ENCODE measurements around the gene SLC6A18. TPM values are rescaled to one million over a fixed set of nuclear protein-coding genes. Genes with fewer than 3 reads are reported as not detected.

Gene SLC6A18
- total and polyA plus RNA-seq, 9 of the 15 experiments (the other 6 are each of a cell fraction or from before 2014, with no cell fraction given): not detected

- H3K27me3 ChIP-seq (ENCODE audit: control insufficient read depth in 2 of 2, insufficient read depth in 2 of 2, low read length in 2 of 2): no peaks in the 10 kb centered on the region; a peak in 1 of 5 replicates
- H3K4me3 ChIP-seq: no peak overlapping the region
- TF ChIP-seq THAP12 (CRISPR knock-in tag; IDR thresholded peaks at IDR 0.05) (no peak), ZBTB33 (CRISPR knock-in tag; IDR thresholded peaks at IDR 0.05) (peak; percentile 11; the same call in 1 of the 2 replicates), ZNF766 (CRISPR knock-in tag; conservative IDR thresholded peaks at IDR 0.05) (no peak)
- no peaks in the 10 kb centered on the region for H3K36me3 ChIP-seq (ENCODE audit: control insufficient read depth, insufficient read depth, low read length)
- no peak overlapping the region; a peak in 1 of 4 replicates for H3K9ac ChIP-seq (ENCODE audit: insufficient read depth in 1 of 2, low read depth in 2 of 2, low read length in 2 of 2)
- H3K4me1 ChIP-seq (replicated peaks in 1 of 2; ENCODE audit: control insufficient read depth in 2 of 2, insufficient read depth in 2 of 2, low read length in 2 of 2): peaks cover 44 to 58% of the 10 kb centered on the region in 2 experiments
- CTCF ChIA-PET (ENCODE audit: low intra/inter-chr PET ratio): no interaction called here
- ATAC-seq (no peak), DNase-seq (ENCODE audit: extremely low read depth in 1 of 4, low spot score in 3 of 4) (no peak), FAIRE-seq (no peak)
- intact Hi-C loops (cut with micrococcal nuclease) (no loop called here), in situ Hi-C loops (cut with MboI) (no loop called here)
- POLR2A ChIA-PET: interaction anchor here (1.0 kb wide), 1 partner anchor 16 kb away, joined by 3 read pairs; no protein-coding TSS in a partner anchor
- no peaks in the 10 kb centered on the region for H3K79me2 ChIP-seq (ENCODE audit: control insufficient read depth, insufficient read depth, low read length)
- H4K20me1 ChIP-seq (replicated peaks; ENCODE audit: control insufficient read depth, insufficient read depth, low read length): no peaks in the 10 kb centered on the region
- 68% methylated on average over 12 of the region's 12 CpGs for WGBS (ENCODE audit: insufficient coverage, low coverage, missing lambda C conversion rate)
- no peak overlapping the region for H3K4me2 ChIP-seq (ENCODE audit: insufficient read depth, low read length)
- no peaks in the 10 kb centered on the region for H3K9me3 ChIP-seq (replicated peaks; ENCODE audit: control insufficient read depth, insufficient read depth, low read depth, low read length)
- no peaks in the 10 kb centered on the region for H3K9me1 ChIP-seq (ENCODE audit: control insufficient read depth, insufficient read depth, low read length)
- no TSS peak for BruUV-seq (replicated peaks)
- peak overlapping the region; percentile 35; the same call in 1 of the 2 replicates for H2AFZ ChIP-seq (ENCODE audit: low read depth, low read length)
- H3K27ac ChIP-seq (ENCODE audit: extremely low read depth, low read depth, low read length): no peak overlapping the region
These were observed 34.9 kb upstream of the SLC6A18 start for GRCh38 chr5:1190278-1190677.

Data from K562 (cell line).